ENCODE measurements around the gene PRDM8.

The PRDM8 gene

DNA sequence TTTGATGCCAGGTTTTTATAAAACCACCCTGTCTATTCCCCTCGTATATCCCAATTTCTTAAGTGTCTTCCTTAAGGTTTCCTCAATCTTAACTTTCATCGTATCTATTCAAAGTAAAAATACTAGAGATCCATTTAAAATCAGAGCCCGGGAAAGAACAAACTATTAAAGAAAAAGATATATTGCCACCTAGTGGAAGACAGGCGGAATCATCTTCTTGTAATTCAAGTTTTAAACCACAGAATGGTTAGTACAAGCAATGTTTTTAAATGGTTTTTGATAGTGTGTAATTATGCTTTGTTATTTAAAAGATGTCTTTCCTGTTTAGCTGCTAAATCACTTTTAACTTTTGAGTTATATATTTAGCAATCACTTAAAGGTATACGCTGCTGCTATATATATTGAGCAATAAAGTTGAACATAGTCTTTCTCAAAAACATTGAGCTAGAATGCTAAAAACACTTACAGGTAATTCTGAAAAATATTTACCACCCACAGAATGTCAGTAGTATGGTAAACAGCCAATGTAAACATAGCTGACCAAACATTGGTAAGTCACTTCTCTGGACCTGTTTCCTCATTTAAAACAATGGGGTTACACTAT is 18.2 kb downstream of the PRDM8 start:
- peak; percentile 14 for DNase-seq (ENCODE audit: low read depth)
- TF ChIP-seq CTCF (IDR thresholded peaks at IDR 0.05; ENCODE audit: insufficient read depth, low read depth, low read length, missing control alignments), result peak; percentile 43
- H3K4me3 ChIP-seq (ENCODE audit: low read depth, low read length), result no peak overlapping the region

GRCh38 chr4:80216100-80216761 is 18.9 kb downstream of the PRDM8 start:
- no peak for TF ChIP-seq CTCF (IDR thresholded peaks at IDR 0.05; ENCODE audit: insufficient read depth, low read depth, low read length, missing control alignments)
- H3K4me3 ChIP-seq (ENCODE audit: low read depth, low read length), result no peak overlapping the region
- no peak for DNase-seq (ENCODE audit: low read depth)

GRCh38 chr4:80219301-80220025 is 22.2 kb downstream of the PRDM8 start:
- no peak overlapping the region for H3K4me3 ChIP-seq (ENCODE audit: low read depth, low read length)
- TF ChIP-seq CTCF (IDR thresholded peaks at IDR 0.05; ENCODE audit: insufficient read depth, low read depth, low read length, missing control alignments), result no peak
- DNase-seq (ENCODE audit: low read depth), result no peak

- H3K4me3 ChIP-seq (ENCODE audit: low read depth, low read length), result no peak overlapping the region
- no peak for TF ChIP-seq CTCF (IDR thresholded peaks at IDR 0.05; ENCODE audit: insufficient read depth, low read depth, low read length, missing control alignments)
- DNase-seq (ENCODE audit: low read depth), result no peak
Measured at GRCh38 chr4:80220711-80221110, 23.4 kb downstream of the PRDM8 start.

DNA sequence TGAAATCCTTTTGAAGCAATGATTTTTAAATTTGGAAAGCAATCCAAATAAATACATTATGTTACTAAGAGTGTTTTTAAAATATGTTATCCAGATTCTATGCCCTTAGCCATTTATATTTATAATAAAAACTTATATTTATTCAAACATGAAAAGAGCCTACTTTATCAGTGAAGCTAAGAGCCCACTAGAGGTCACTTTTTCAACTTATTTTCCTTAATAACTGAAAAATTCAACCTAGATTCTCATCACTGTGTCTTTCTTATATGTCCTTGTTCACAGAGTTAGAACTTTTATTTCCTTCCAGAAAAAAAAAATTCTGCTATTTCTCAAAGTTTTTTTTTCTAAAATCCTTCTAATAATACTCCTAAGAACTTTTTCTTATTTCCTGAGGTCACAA is 23.9 kb downstream of the PRDM8 start:
- no peak for DNase-seq (ENCODE audit: low read depth)
- no peak for TF ChIP-seq CTCF (IDR thresholded peaks at IDR 0.05; ENCODE audit: insufficient read depth, low read depth, low read length, missing control alignments)

GRCh38 chr4:80225595-80225994 is 28.3 kb downstream of the PRDM8 start:
- DNase-seq (ENCODE audit: low read depth), result no peak
- no peak for TF ChIP-seq CTCF (IDR thresholded peaks at IDR 0.05; ENCODE audit: insufficient read depth, low read depth, low read length, missing control alignments)
- H3K4me3 ChIP-seq (ENCODE audit: low read depth, low read length), result no peak overlapping the region

More for the DNA sequence above, 23.9 kb downstream of the PRDM8 start:
- no peak overlapping the region for H3K4me3 ChIP-seq (ENCODE audit: low read depth, low read length)
